ENCODE measurements around the gene IRF1. TPM values are rescaled to one million over a fixed set of nuclear protein-coding genes. Genes with fewer than 3 reads are reported as not detected.

Gene IRF1
- total RNA-seq, 2 donors from 2014 or later, result 10.1 to 15.8 TPM

DNA sequence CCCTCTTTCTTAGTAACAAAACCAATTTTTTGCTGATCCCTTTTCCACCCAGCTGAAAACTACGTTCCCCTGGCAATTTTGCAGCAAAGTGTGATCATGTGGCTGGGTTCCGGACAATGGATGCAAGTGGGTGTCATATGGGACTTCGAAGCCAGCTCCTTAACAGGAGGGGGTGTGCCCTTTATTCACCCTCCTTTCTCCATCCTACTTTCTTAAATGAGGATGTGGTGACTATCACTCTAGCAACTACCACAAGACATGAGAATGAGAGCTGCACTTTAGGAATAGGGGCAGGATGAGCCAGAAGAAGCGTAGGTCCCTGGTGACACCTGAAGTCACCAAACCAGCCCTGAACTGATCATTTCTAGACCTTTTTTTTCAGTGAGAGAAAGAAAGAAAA is 58.9 kb downstream of the IRF1 start:
- Histone ChIP-seq H3K4me3 (no peak overlapping the region), H3K9me3 (no peaks in the 10 kb centered on the region), H3K27ac (no peak overlapping the region), H3K27me3 (no peaks in the 10 kb centered on the region), H3K36me3 (no peaks in the 10 kb centered on the region), H3K4me1 (peaks cover 0 to 56% of the 10 kb centered on the region in 2 donors)
- TF ChIP-seq CTCF (IDR thresholded peaks at IDR 0.05), result no peak
- DNase-seq (ENCODE audit: low spot score), result no peak

Other genes with a start within 250 kb of the IRF1 start
- gene PDLIM4, start 233.1 kb downstream of the IRF1 start, total RNA-seq, result 10 to 100 TPM; 13.4 to 96.7 TPM
- 1 to 10 TPM; 1.5 to 2.8 TPM for gene SLC22A4, start 196.4 kb downstream of the IRF1 start, total RNA-seq
- gene SLC22A5, start 121.1 kb downstream of the IRF1 start, total RNA-seq, result 10 to 100 TPM in 1 of 2 donors, 1 to 10 TPM in 1; 8.6 to 17.6 TPM
- not detected for gene IL5, start 52.7 kb upstream of the IRF1 start, total RNA-seq
- 10 to 100 TPM; 11.5 to 18.6 TPM for gene RAD50, start 66.2 kb upstream of the IRF1 start, total RNA-seq
- not detected for gene IL13, start 167.4 kb upstream of the IRF1 start, total RNA-seq
- gene IL4, start 183.2 kb upstream of the IRF1 start, total RNA-seq, result not detected
- gene KIF3A, start 246.8 kb upstream of the IRF1 start, total RNA-seq, result 1 to 10 TPM; 5.6 to 7.2 TPM

Data from right atrium auricular region (tissue), 2 donors.